PFSK-1 (cell line): ENCODE data around the gene CYS1.
A peak's percentile ranks its signal among the peaks of the same experiment; 100 is the strongest.

Experiments used
- FOXP2 ChIP-seq: optimal IDR thresholded peaks from 2 replicates; pipeline ENCODE3; 2011; ENCODE audit warnings: borderline replicate concordance, control low read depth, inconsistent platforms; ENCODE audit not compliant: insufficient read depth; ENCODE audit errors: extremely low read length, extremely low read depth
- POLR2AphosphoS5 ChIP-seq: IDR thresholded peaks from 2 replicates; pipeline ENCODE4 v1.6.1; 2012; ENCODE audit warnings: low read depth, mild to moderate bottlenecking, control low read depth, low read length, moderate library complexity
- REST ChIP-seq, 2 experiments: IDR thresholded peaks; 2 replicates each; pipeline versions ENCODE4 v1.6.1 to v1.8.0; 2011 to 2012; ENCODE audit warnings: low read depth in 2 of 2, low read length in 2 of 2, control low read depth in 1 of 2, inconsistent platforms in 1 of 2, mild to moderate bottlenecking in 1 of 2, moderate library complexity in 1 of 2; ENCODE audit not compliant: insufficient read depth in 1 of 2
- SIN3A ChIP-seq: IDR thresholded peaks from 2 replicates; pipeline ENCODE4 v1.6.1; 2012; ENCODE audit warnings: mild to moderate bottlenecking, low read length, moderate library complexity, borderline replicate concordance; ENCODE audit not compliant: insufficient read depth
- TAF1 ChIP-seq: IDR thresholded peaks from 2 replicates; pipeline ENCODE4 v1.6.1; 2012; ENCODE audit warnings: low read length, control low read depth, borderline replicate concordance; ENCODE audit not compliant: insufficient read depth

CYS1 gene

GRCh38 chr2:10059552-10060335, 20.5 kb downstream of the CYS1 start:
- TF ChIP-seq REST (IDR thresholded peaks at IDR 0.05; ENCODE audit: insufficient read depth in 1 of 2, low read depth in 2 of 2, low read length in 2 of 2) (no peak), TAF1 (no peak), SIN3A (no peak), FOXP2 (no peak), POLR2AphosphoS5 (no peak)

GRCh38 chr2:10059016-10059351, 21.2 kb downstream of the CYS1 start:
- no peak for TF ChIP-seq TAF1
- no peak for TF ChIP-seq REST (IDR thresholded peaks at IDR 0.05; ENCODE audit: insufficient read depth in 1 of 2, low read depth in 2 of 2, low read length in 2 of 2)
- TF ChIP-seq POLR2AphosphoS5: no peak
- TF ChIP-seq FOXP2: no peak
- no peak for TF ChIP-seq SIN3A

GRCh38 chr2:10058251-10059015, 21.8 kb downstream of the CYS1 start:
- TF ChIP-seq FOXP2: no peak
- no peak for TF ChIP-seq SIN3A
- TF ChIP-seq TAF1: no peak
- TF ChIP-seq POLR2AphosphoS5: no peak
- TF ChIP-seq REST (IDR thresholded peaks at IDR 0.05; ENCODE audit: insufficient read depth in 1 of 2, low read depth in 2 of 2, low read length in 2 of 2): no peak

- TF ChIP-seq POLR2AphosphoS5 (0 out of 2 replicates have a peak, but pooled peaks have one; percentile 32), REST (IDR thresholded peaks at IDR 0.05; ENCODE audit: insufficient read depth in 1 of 2, low read depth in 2 of 2, low read length in 2 of 2) (0 out of 4 replicates have a peak, but pooled peaks have one; percentile 29 to 59), FOXP2 (no peak), SIN3A (0 out of 2 replicates have a peak, but pooled peaks have one; percentile 53), TAF1 (no peak)
Measured at GRCh38 chr2:10057231-10058107, 22.7 kb downstream of the CYS1 start.
